Naive thymus-derived CD4-positive, alpha-beta T cell (primary cell): Measurements from ENCODE around the gene KLC1. TPM values are rescaled to one million over a fixed set of nuclear protein-coding genes. Genes with fewer than 3 reads are reported as not detected.

Source experiments
- ATAC-seq: fragments of 150-1000 bp; cut with Tn5 transposase; 2 replicates; pipeline ENCODE4 v1.10.0; 2021; ENCODE audit warnings: mild to moderate bottlenecking, moderate library complexity
- CTCF ChIA-PET: fragments of 350-600 bp; sonication (Branson Sonifier 250); formaldehyde crosslinking; loops from one replicate; lab custom pipeline; 2021; ENCODE audit warnings: antibody characterized with exemption; lab: Charles Lee
- POLR2A ChIA-PET: fragments of 350-600 bp; sonication (Branson Sonifier 250); formaldehyde crosslinking; loops from one replicate; lab custom pipeline; 2021; ENCODE audit warnings: antibody characterized with exemption, inconsistent platforms; lab: Charles Lee
- DNase-seq, 9 donors: peaks; one replicate each; pipeline versions ENCODE4 v3.0.0 to v3.0.0-alpha.2; 2020 to 2022; ENCODE audit warnings: mixed read lengths in 1 of 9
- H3K27ac ChIP-seq: one replicate; pipeline ENCODE4 v1.7.0; 2013; ENCODE audit warnings: mild to moderate bottlenecking, low read depth, low read length, moderate library complexity
- H3K27me3 ChIP-seq, 2 donors: one replicate each; pipeline ENCODE4 v1.7.0; 2013; ENCODE audit warnings: low read length in 2 of 2, mild to moderate bottlenecking in 2 of 2, moderate library complexity in 2 of 2; ENCODE audit not compliant: control insufficient read depth in 2 of 2, insufficient read depth in 2 of 2
- H3K36me3 ChIP-seq, 3 experiments: 1 replicate in 2 of 3; 2 replicates in 1 of 3; pipeline ENCODE4 v1.7.0; 2013; ENCODE audit warnings: low read length in 3 of 3, mild to moderate bottlenecking in 3 of 3, moderate library complexity in 1 of 3; ENCODE audit not compliant: insufficient read depth in 3 of 3, control insufficient read depth in 2 of 3
- H3K4me1 ChIP-seq, 2 donors: one replicate each; pipeline ENCODE4 v1.7.0; 2013; ENCODE audit warnings: low read length in 2 of 2, mild to moderate bottlenecking in 2 of 2, moderate library complexity in 1 of 2; ENCODE audit not compliant: control insufficient read depth in 2 of 2, insufficient read depth in 2 of 2
- H3K4me3 ChIP-seq: 2 replicates; pipeline ENCODE4 v1.7.0; 2013; ENCODE audit warnings: mild to moderate bottlenecking, low read length
- H3K9me3 ChIP-seq, 3 experiments: 1 replicate in 2 of 3; 2 replicates in 1 of 3; pipeline ENCODE4 v1.7.0; 2013; ENCODE audit warnings: low read length in 3 of 3; ENCODE audit not compliant: control insufficient read depth in 2 of 3
- H3K27ac Mint-ChIP-seq, 9 donors: one replicate each; pipeline ENCODE4 v1.8.0; 2020 to 2022; ENCODE audit warnings: mixed read lengths in 9 of 9, mild to moderate bottlenecking in 8 of 9, moderate library complexity in 5 of 9, inconsistent platforms in 2 of 9
- H3K27me3 Mint-ChIP-seq, 5 donors: one replicate each; pipeline ENCODE4 v1.8.0; 2021 to 2022; ENCODE audit warnings: mixed read lengths in 5 of 5, mild to moderate bottlenecking in 1 of 5
- H3K36me3 Mint-ChIP-seq, 5 donors: one replicate each; pipeline ENCODE4 v1.8.0; 2020 to 2022; ENCODE audit warnings: mixed read lengths in 5 of 5, mild to moderate bottlenecking in 3 of 5, inconsistent platforms in 1 of 5
- H3K4me1 Mint-ChIP-seq, 7 donors: one replicate each; pipeline ENCODE4 v1.8.0; 2020 to 2022; ENCODE audit warnings: mixed read lengths in 7 of 7, mild to moderate bottlenecking in 3 of 7, inconsistent platforms in 1 of 7
- H3K4me3 Mint-ChIP-seq, 10 donors: one replicate each; pipeline ENCODE4 v1.8.0; 2020 to 2022; ENCODE audit warnings: mild to moderate bottlenecking in 10 of 10, mixed read lengths in 10 of 10, moderate library complexity in 6 of 10, inconsistent platforms in 2 of 10
- H3K9me3 Mint-ChIP-seq, 11 donors: one replicate each; pipeline ENCODE4 v1.8.0; 2020 to 2022; ENCODE audit warnings: mixed read lengths in 11 of 11, mild to moderate bottlenecking in 4 of 11, inconsistent platforms in 1 of 11, moderate library complexity in 1 of 11
- intact Hi-C, 2 donors: fragments of 100-400 bp; cut with micrococcal nuclease; formaldehyde crosslinking; loops; one replicate each; pipeline ENCODE4 v1.15.1; 2023
- polyA plus RNA-seq, 2 donors: library from polyadenylated mRNA; unstranded; fragments of 300-500 nt; fragmentation: Illumina TruSeq; gene quantifications; one replicate each; pipeline ENCODE4 v1.2.3, GENCODE V29; 2021
- total RNA-seq, 6 experiments: library from RNA in 5 of 6; stranded (reverse) in 5 of 6; gene quantifications; 1 replicate in 5 of 6; 2 replicates in 1 of 6; pipeline ENCODE4 v1.2.3 and lab custom pipeline; 2021 to 2026

KLC1 gene
- total and polyA plus RNA-seq, 7 experiments from 2014 or later = 65.5 to 268 (median 161) TPM

- Mint-ChIP-seq H3K9me3 (no peaks in the 10 kb centered on the region), H3K4me1 (peaks cover 0 to 21% (median 17%) of the 10 kb centered on the region in 7 donors), H3K27me3 (no peaks in the 10 kb centered on the region), H3K4me3 (no peak overlapping the region), H3K27ac (peak overlapping the region in 2 of 9 donors; percentile 8 to 9), H3K36me3 (peaks cover 0 to 5% (median 0%) of the 10 kb centered on the region in 5 donors)
- no peak overlapping the region for H3K27ac ChIP-seq
- CTCF ChIA-PET = no interaction called here
- intact Hi-C loops = loop anchor here in 1 of 2 donors (10.0 kb wide), 1 partner anchor 62 kb away; no protein-coding TSS in a partner anchor
- no peak overlapping the region for H3K4me3 ChIP-seq
- no peaks in the 10 kb centered on the region for H3K27me3 ChIP-seq
- no peak for ATAC-seq
- peaks cover 0 to 7% (median 0%) of the 10 kb centered on the region in 3 experiments for H3K36me3 ChIP-seq
- POLR2A ChIA-PET = interaction anchor here (1.4 kb wide), 1 partner anchor 31 kb away, joined by 3 read pairs; the partner anchor contains the start of genes XRCC3 and ZFYVE21
- H3K4me1 ChIP-seq = peaks cover 12 to 22% of the 10 kb centered on the region in 2 donors
- no peak for DNase-seq
- H3K9me3 ChIP-seq = no peaks in the 10 kb centered on the region
These were observed 117.7 kb downstream of the KLC1 start for GRCh38 chr14:103746701-103747100.

DNA sequence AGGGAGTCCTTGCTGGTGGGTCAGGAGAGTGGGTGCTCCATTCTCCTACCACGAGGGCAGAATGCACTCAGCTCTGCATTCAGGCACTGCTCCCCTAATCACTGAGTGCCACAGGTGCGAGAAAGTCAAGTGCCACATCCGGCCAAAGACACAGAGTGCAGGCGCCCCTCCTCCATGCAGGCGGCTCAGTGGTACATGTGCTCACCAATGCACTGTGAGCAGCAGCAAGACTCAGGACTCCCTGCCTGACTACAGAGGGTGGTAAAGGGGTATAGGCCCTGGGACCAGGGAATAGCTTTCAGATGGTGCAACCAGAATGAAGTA, 119.5 kb downstream of the KLC1 start:
- Mint-ChIP-seq H3K9me3 (no peaks in the 10 kb centered on the region), H3K36me3 (peaks cover 0 to 10% (median 0%) of the 10 kb centered on the region in 5 donors), H3K27ac (peak overlapping the region; percentile 29 to 91 (median 83)), H3K4me1 (peaks cover 0 to 21% (median 17%) of the 10 kb centered on the region in 7 donors), H3K4me3 (peak overlapping the region in 8 of 10 donors; percentile 8 to 50 (median 32)), H3K27me3 (no peaks in the 10 kb centered on the region)
- Histone ChIP-seq H3K27ac (peak overlapping the region; percentile 39), H3K4me1 (peaks cover 12 to 22% of the 10 kb centered on the region in 2 donors), H3K9me3 (no peaks in the 10 kb centered on the region), H3K36me3 (peaks cover 0 to 3% (median 0%) of the 10 kb centered on the region in 3 experiments), H3K27me3 (no peaks in the 10 kb centered on the region), H3K4me3 (no peak overlapping the region)
- ChIA-PET POLR2A (interaction anchor here (0.6 kb wide), 1 partner anchor 192 kb away, joined by 3 read pairs; no protein-coding TSS in a partner anchor), CTCF (interaction anchor here (1.6 kb wide), 1 partner anchor 10 kb away, joined by 4 read pairs; no protein-coding TSS in a partner anchor)
- ATAC-seq (peak; percentile 93), DNase-seq (peak in 7 of 9 donors; percentile 43 to 66 (median 60))
- intact Hi-C loops = loop anchor here in 1 of 2 donors (1.0 to 10.0 kb wide), 2 partner anchors 33 to 64 kb away; partner anchors contain the start of genes XRCC3 and ZFYVE21

GRCh38 chr14:103749452-103749851, 120.4 kb downstream of the KLC1 start:
- Mint-ChIP-seq H3K27ac (peak overlapping the region in 3 of 9 donors; percentile 21 to 73 (median 35)), H3K4me3 (no peak overlapping the region), H3K9me3 (no peaks in the 10 kb centered on the region), H3K4me1 (peaks cover 0 to 21% (median 17%) of the 10 kb centered on the region in 7 donors), H3K36me3 (peaks cover 0 to 15% (median 0%) of the 10 kb centered on the region in 5 donors), H3K27me3 (no peaks in the 10 kb centered on the region)
- peaks cover 0 to 3% (median 0%) of the 10 kb centered on the region in 3 experiments for H3K36me3 ChIP-seq
- POLR2A ChIA-PET = no interaction called here
- intact Hi-C loops = loop anchor here in 1 of 2 donors (10.0 kb wide), 1 partner anchor 65 kb away; no protein-coding TSS in a partner anchor
- CTCF ChIA-PET = interaction anchor here (1.6 kb wide), 1 partner anchor 9 kb away, joined by 4 read pairs; no protein-coding TSS in a partner anchor
- H3K4me3 ChIP-seq = no peak overlapping the region
- no peak for DNase-seq
- H3K27me3 ChIP-seq = no peaks in the 10 kb centered on the region
- H3K9me3 ChIP-seq = no peaks in the 10 kb centered on the region
- no peak for ATAC-seq
- H3K27ac ChIP-seq = no peak overlapping the region
- peaks cover 12 to 22% of the 10 kb centered on the region in 2 donors for H3K4me1 ChIP-seq

- ChIA-PET CTCF (no interaction called here), POLR2A (no interaction called here)
- H3K36me3 Mint-ChIP-seq = peaks cover 0 to 15% (median 0%) of the 10 kb centered on the region in 5 donors
- intact Hi-C loops = loop anchor here in 1 of 2 donors (10.0 kb wide), 1 partner anchor 65 kb away; no protein-coding TSS in a partner anchor
- H3K27me3 Mint-ChIP-seq = no peaks in the 10 kb centered on the region
- Histone ChIP-seq H3K4me3 (no peak overlapping the region), H3K4me1 (peaks cover 12 to 22% of the 10 kb centered on the region in 2 donors), H3K9me3 (no peaks in the 10 kb centered on the region), H3K27ac (no peak overlapping the region), H3K36me3 (peaks cover 0 to under 1% (median 0%) of the 10 kb centered on the region in 3 experiments), H3K27me3 (no peaks in the 10 kb centered on the region)
- peak overlapping the region in 1 of 9 donors; percentile 13 for H3K27ac Mint-ChIP-seq
- peaks cover 0 to 21% (median 17%) of the 10 kb centered on the region in 7 donors for H3K4me1 Mint-ChIP-seq
- no peaks in the 10 kb centered on the region for H3K9me3 Mint-ChIP-seq
- DNase-seq (no peak), ATAC-seq (no peak)
- no peak overlapping the region for H3K4me3 Mint-ChIP-seq
These were observed 120.8 kb downstream of the KLC1 start for GRCh38 chr14:103749860-103750259.

Other genes with a start within 250 kb of the KLC1 start
- 100 to 1,000 TPM in 4 of 5 experiments, 10 to 100 TPM in 1; 86.9 to 133 (median 116) TPM for gene MARK3, start 243.8 kb upstream of the KLC1 start, total RNA-seq
- 10 to 100 TPM; 28.2 to 47.3 TPM for gene MARK3, start 243.8 kb upstream of the KLC1 start, polyA plus RNA-seq
- gene CKB, start 106.4 kb upstream of the KLC1 start, total RNA-seq = 10 to 100 TPM in 1 of 5 experiments, 1 to 10 TPM in 4; 1.4 to 19.8 (median 2.5) TPM
- under 1 TPM in 1 of 2 donors, not detected in 1; 0.40 TPM for gene CKB, start 106.4 kb upstream of the KLC1 start, polyA plus RNA-seq
- 10 to 100 TPM in 4 of 5 experiments, 1 to 10 TPM in 1; 9.8 to 15.1 (median 14.1) TPM for gene TRMT61A, start 100.0 kb upstream of the KLC1 start, total RNA-seq
- 10 to 100 TPM in 1 of 2 donors, 1 to 10 TPM in 1; 6.3 to 12.2 TPM for gene TRMT61A, start 100.0 kb upstream of the KLC1 start, polyA plus RNA-seq
- gene BAG5, start 66.6 kb upstream of the KLC1 start, total RNA-seq = 10 to 100 TPM; 29.9 to 38.9 (median 36.4) TPM
- gene BAG5, start 66.6 kb upstream of the KLC1 start, polyA plus RNA-seq = 10 to 100 TPM; 46.2 to 51.7 TPM
- 10 to 100 TPM; 13.6 to 26.3 (median 24.1) TPM for gene COA8, start 66.3 kb upstream of the KLC1 start, total RNA-seq
- gene COA8, start 66.3 kb upstream of the KLC1 start, polyA plus RNA-seq = 10 to 100 TPM; 36.7 to 51.3 TPM
- gene XRCC3, start 86.2 kb downstream of the KLC1 start, total RNA-seq = 10 to 100 TPM in 4 of 5 experiments, 1 to 10 TPM in 1; 9.3 to 38.9 (median 15.9) TPM
- 1 to 10 TPM; 5.1 to 5.7 TPM for gene XRCC3, start 86.2 kb downstream of the KLC1 start, polyA plus RNA-seq
- 10 to 100 TPM in 4 of 5 experiments, 1 to 10 TPM in 1; 5.8 to 19.0 (median 16.8) TPM for gene ZFYVE21, start 86.6 kb downstream of the KLC1 start, total RNA-seq
- gene ZFYVE21, start 86.6 kb downstream of the KLC1 start, polyA plus RNA-seq = 10 to 100 TPM in 1 of 2 donors, 1 to 10 TPM in 1; 8.9 to 15.6 TPM
- 10 to 100 TPM; 10.8 to 26.8 (median 17.7) TPM for gene PPP1R13B, start 218.4 kb downstream of the KLC1 start, total RNA-seq
- 1 to 10 TPM; 3.3 to 3.9 TPM for gene PPP1R13B, start 218.4 kb downstream of the KLC1 start, polyA plus RNA-seq